ENCODE data around the gene RPL29.

RPL29 gene

DNA sequence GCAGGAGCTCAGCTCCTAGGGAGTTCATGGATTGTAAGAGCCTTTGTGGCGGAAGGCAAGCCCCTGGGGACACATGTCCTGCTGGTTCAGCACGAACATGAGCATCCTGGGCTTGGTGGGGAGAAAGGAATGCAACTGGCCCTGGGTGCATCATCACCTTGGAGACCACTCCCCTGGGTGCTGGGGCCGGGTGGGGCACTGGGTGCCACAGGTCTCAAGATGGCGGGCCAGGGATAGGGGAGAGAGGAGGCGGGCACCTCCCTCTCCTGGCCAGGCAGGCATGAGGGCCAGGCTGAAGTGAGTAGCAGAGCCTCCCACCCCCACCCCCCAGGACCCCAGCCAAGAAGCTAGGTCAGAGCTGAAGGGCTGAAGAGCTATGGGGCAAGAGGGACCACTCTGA, 29.2 kb downstream of the RPL29 start:
- DNase-seq (ENCODE audit: low read depth in 1 of 2, low spot score in 1 of 2), result no peak
- TF ChIP-seq POLR2AphosphoS5 (IDR thresholded peaks at IDR 0.05; ENCODE audit: low read depth) (no peak), SPI1 (IDR thresholded peaks at IDR 0.05; ENCODE audit: borderline replicate concordance, low read depth) (no peak), GABPA (IDR thresholded peaks at IDR 0.05; ENCODE audit: low read depth) (no peak)
- TF ChIP-seq, protein P1, sequence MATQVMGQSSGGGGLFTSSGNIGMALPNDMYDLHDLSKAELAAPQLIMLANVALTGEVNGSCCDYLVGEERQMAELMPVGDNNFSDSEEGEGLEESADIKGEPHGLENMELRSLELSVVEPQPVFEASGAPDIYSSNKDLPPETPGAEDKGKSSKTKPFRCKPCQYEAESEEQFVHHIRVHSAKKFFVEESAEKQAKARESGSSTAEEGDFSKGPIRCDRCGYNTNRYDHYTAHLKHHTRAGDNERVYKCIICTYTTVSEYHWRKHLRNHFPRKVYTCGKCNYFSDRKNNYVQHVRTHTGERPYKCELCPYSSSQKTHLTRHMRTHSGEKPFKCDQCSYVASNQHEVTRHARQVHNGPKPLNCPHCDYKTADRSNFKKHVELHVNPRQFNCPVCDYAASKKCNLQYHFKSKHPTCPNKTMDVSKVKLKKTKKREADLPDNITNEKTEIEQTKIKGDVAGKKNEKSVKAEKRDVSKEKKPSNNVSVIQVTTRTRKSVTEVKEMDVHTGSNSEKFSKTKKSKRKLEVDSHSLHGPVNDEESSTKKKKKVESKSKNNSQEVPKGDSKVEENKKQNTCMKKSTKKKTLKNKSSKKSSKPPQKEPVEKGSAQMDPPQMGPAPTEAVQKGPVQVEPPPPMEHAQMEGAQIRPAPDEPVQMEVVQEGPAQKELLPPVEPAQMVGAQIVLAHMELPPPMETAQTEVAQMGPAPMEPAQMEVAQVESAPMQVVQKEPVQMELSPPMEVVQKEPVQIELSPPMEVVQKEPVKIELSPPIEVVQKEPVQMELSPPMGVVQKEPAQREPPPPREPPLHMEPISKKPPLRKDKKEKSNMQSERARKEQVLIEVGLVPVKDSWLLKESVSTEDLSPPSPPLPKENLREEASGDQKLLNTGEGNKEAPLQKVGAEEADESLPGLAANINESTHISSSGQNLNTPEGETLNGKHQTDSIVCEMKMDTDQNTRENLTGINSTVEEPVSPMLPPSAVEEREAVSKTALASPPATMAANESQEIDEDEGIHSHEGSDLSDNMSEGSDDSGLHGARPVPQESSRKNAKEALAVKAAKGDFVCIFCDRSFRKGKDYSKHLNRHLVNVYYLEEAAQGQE (IDR thresholded peaks at IDR 0.05; ENCODE audit: insufficient replicate concordance, low read depth), result no peak
- TF ChIP-seq, protein P2, sequence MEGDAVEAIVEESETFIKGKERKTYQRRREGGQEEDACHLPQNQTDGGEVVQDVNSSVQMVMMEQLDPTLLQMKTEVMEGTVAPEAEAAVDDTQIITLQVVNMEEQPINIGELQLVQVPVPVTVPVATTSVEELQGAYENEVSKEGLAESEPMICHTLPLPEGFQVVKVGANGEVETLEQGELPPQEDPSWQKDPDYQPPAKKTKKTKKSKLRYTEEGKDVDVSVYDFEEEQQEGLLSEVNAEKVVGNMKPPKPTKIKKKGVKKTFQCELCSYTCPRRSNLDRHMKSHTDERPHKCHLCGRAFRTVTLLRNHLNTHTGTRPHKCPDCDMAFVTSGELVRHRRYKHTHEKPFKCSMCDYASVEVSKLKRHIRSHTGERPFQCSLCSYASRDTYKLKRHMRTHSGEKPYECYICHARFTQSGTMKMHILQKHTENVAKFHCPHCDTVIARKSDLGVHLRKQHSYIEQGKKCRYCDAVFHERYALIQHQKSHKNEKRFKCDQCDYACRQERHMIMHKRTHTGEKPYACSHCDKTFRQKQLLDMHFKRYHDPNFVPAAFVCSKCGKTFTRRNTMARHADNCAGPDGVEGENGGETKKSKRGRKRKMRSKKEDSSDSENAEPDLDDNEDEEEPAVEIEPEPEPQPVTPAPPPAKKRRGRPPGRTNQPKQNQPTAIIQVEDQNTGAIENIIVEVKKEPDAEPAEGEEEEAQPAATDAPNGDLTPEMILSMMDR (IDR thresholded peaks at IDR 0.05; ENCODE audit: insufficient read depth, low read length), result no peak
- H3K27me3 ChIP-seq (ENCODE audit: insufficient read depth, poor library complexity, severe bottlenecking), result peaks cover 19% of the 10 kb centered on the region
- H3K4me3 ChIP-seq (replicated peaks; ENCODE audit: insufficient read depth, low read length), result no peak overlapping the region
- H3K27ac ChIP-seq (replicated peaks), result no peak overlapping the region

DNA sequence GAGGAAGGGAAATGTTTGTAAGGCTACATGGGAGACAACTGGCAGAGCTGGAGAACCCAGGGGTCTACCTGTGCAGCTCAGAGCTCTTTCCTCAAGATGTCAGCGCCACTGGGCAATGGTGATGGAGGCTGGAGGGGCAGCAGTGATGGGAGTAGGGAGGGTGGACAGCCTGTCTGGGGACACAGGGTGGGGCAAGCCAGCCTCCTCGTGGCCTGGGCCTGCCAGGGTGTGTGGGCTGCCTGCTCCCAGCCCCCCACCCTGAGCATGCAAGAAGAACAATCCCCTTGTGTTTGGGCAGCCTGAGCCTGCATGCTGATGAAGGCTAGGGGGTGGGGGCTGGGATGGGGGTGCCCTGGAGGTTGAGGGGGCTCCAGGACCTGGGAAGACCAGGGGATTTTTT, 29.7 kb downstream of the RPL29 start:
- H3K27ac ChIP-seq (replicated peaks), result no peak overlapping the region
- peaks cover 24% of the 10 kb centered on the region for H3K27me3 ChIP-seq (ENCODE audit: insufficient read depth, poor library complexity, severe bottlenecking)
- no peak for DNase-seq (ENCODE audit: low read depth in 1 of 2, low spot score in 1 of 2)
- TF ChIP-seq POLR2AphosphoS5 (IDR thresholded peaks at IDR 0.05; ENCODE audit: low read depth) (no peak), SPI1 (IDR thresholded peaks at IDR 0.05; ENCODE audit: borderline replicate concordance, low read depth) (no peak), GABPA (IDR thresholded peaks at IDR 0.05; ENCODE audit: low read depth) (no peak)
- TF ChIP-seq, protein P2 (IDR thresholded peaks at IDR 0.05; ENCODE audit: insufficient read depth, low read length), result no peak
- TF ChIP-seq, protein P1 (IDR thresholded peaks at IDR 0.05; ENCODE audit: insufficient replicate concordance, low read depth), result no peak
- H3K4me3 ChIP-seq (replicated peaks; ENCODE audit: insufficient read depth, low read length), result no peak overlapping the region

DNA sequence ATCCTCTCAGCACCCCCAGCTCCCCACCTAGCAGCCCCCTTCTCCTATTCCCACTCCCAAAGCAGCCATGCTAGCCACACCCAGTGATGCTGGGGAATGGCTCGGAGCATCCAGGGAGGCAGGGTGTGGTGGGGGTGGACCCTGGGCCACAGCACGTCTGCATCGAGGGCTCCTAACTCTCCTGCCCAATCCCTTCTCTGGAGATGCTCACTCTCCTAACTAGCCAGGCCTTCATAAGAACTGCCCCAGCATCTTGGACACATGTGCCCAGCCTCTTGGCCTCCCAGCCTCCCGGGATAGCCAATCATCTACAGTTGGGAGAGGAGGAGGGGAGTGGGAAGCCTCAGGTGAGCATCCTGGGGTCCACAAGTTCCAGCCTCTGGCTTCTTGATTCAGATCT, 31.2 kb downstream of the RPL29 start:
- no peak overlapping the region for H3K4me3 ChIP-seq (replicated peaks; ENCODE audit: insufficient read depth, low read length)
- no peak overlapping the region for H3K27ac ChIP-seq (replicated peaks)
- TF ChIP-seq, protein P1 (IDR thresholded peaks at IDR 0.05; ENCODE audit: insufficient replicate concordance, low read depth), result no peak
- TF ChIP-seq SPI1 (IDR thresholded peaks at IDR 0.05; ENCODE audit: borderline replicate concordance, low read depth) (no peak), GABPA (IDR thresholded peaks at IDR 0.05; ENCODE audit: low read depth) (no peak), POLR2AphosphoS5 (IDR thresholded peaks at IDR 0.05; ENCODE audit: low read depth) (no peak)
- TF ChIP-seq, protein P2 (IDR thresholded peaks at IDR 0.05; ENCODE audit: insufficient read depth, low read length), result no peak
- H3K27me3 ChIP-seq (ENCODE audit: insufficient read depth, poor library complexity, severe bottlenecking), result peaks cover 24% of the 10 kb centered on the region
- no peak for DNase-seq (ENCODE audit: low read depth in 1 of 2, low spot score in 1 of 2)

Measured in HL-60 (cell line).